GM12873 (cell line): Measurements from ENCODE around the gene GPAM.

Source experiments
- TF ChIP-seq, protein P1 (sequence below): IDR thresholded peaks from 2 replicates; pipeline ENCODE4 v1.5.1; 2012; ENCODE audit warnings: low read depth, mild to moderate bottlenecking, moderate library complexity, low read length, control low read depth; ENCODE audit not compliant: insufficient read depth; ENCODE audit errors: missing control alignments

GPAM gene

DNA sequence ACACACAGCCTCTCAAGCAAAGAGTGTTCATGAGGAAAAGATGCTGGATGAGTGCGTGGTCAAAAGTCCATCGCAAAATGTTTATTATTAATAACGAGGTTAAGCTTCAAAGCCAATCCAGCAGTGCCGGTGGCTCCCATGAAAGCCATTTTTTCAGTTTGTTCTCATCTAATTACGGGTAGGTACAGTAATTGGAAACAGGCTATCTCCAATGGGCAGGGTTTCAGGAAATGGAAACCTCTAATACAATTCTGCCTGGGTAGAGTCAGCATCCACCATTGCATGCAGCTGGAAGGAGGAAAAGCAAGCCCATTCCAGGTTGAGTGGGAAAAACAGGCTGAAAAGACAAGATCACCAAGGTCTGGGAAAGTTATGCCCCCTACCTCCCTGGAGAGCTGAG is 57.4 kb downstream of the GPAM start:
- TF ChIP-seq, protein P1, sequence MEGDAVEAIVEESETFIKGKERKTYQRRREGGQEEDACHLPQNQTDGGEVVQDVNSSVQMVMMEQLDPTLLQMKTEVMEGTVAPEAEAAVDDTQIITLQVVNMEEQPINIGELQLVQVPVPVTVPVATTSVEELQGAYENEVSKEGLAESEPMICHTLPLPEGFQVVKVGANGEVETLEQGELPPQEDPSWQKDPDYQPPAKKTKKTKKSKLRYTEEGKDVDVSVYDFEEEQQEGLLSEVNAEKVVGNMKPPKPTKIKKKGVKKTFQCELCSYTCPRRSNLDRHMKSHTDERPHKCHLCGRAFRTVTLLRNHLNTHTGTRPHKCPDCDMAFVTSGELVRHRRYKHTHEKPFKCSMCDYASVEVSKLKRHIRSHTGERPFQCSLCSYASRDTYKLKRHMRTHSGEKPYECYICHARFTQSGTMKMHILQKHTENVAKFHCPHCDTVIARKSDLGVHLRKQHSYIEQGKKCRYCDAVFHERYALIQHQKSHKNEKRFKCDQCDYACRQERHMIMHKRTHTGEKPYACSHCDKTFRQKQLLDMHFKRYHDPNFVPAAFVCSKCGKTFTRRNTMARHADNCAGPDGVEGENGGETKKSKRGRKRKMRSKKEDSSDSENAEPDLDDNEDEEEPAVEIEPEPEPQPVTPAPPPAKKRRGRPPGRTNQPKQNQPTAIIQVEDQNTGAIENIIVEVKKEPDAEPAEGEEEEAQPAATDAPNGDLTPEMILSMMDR, result no peak

DNA sequence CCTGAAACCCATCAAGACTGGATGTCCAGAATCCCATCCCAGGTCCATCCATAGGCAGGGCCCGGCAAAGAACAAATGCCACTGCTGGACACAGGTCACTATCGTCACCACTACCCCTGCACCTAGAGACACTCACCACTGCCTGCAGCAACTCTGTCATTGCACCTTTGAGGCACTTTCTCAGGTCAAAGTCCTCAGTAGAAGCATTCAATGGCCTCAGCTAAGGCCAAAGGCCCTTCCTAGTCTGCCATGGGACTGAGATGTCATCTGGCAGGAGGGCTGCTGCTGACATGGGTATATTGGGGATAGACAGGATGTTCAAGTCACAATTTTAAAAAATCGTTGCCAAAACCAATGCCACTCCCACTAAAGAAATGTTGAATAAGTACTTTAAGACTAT is 58.7 kb downstream of the GPAM start:
- TF ChIP-seq, protein P1, result no peak

DNA sequence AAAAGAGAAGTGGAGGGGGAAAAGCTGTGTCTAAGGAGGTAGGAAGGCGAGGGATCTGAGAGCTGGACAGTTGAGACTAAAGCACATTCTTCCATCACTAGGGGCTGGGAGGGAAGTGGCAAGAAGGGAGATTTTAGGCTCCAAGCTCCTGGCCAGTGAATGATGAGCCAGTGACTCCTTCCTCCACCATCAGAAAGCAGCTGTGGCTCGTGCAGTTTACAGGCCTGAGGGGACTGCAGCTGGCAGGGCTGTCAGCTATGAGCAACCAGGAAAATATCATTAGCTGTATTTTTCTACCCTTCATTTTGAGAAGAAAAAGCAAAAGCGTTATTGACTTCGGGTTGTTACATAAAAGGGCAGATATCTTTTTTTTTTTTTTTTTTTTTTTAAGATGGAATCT is 60.7 kb downstream of the GPAM start:
- TF ChIP-seq, protein P1, result no peak

DNA sequence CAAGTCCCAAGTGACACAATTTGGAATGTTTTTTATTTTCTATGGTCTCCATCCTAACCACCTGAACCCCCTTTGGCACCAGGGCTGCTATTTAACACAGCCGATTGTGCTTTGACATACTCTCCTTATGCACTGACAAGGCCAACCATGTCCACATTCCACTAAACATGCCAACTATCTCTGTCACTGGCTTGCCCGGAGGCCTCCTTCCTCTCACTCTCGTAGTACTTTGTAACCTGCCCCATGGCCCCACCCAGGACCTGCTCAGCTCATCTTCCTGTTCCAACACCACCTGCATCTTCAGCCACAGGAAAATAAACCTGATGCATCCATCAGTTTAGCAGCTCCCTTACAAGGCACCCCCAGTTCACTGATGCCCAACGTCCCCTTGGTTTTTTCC is 63.1 kb downstream of the GPAM start:
- TF ChIP-seq, protein P1, result no peak

DNA sequence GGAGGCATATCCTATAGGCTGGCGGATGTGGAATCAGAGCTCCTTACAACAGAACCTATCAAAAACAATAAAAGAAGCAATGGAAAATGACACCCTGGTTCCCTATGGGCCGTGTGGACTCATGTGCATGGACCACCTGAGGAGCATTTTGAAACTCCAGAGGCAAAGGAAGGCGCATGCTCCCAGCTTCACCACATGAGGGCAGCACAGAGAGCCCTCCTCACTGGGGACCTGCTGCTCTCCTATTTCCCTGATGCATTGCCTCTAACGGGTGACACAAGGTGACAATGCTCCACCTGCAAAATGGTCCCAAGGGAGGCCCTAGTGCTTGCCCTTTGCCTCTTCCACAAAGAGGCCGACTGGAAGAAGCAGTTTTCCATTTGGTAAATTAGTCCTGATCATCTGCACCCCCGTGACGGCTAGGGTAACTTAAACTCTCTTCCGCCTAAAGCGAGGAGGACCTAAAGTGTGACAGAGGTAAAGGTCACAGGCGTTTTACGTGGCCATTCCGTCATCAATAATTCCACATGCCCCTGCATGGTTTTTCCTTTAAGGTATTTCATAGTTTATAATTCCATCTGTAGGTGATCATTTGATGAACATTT is 67.7 kb downstream of the GPAM start:
- TF ChIP-seq, protein P1, result peak; percentile 95
